Measurements from ENCODE around the gene ROBO4.
A peak's percentile ranks its signal among the peaks of the same experiment; 100 is the strongest.

Gene ROBO4

GRCh38 chr11:124839128-124839971, 58.3 kb downstream of the ROBO4 start:
- DNase-seq = peak; percentile 42

- no peak for DNase-seq
Observed at GRCh38 chr11:124838805-124839127, 58.9 kb downstream of the ROBO4 start.

GRCh38 chr11:124837491-124837856, 60.2 kb downstream of the ROBO4 start:
- peak; percentile 64 for DNase-seq

GRCh38 chr11:124835918-124836317, 61.7 kb downstream of the ROBO4 start:
- DNase-seq = no peak

GRCh38 chr11:124834526-124835180, 63.0 kb downstream of the ROBO4 start:
- DNase-seq = no peak

All from NCI-H2227 treated with DMSO at 0.1 percent for 48 hours (cell line).